22Rv1 (cell line): ENCODE results near the gene NEURL1B.
"Not testable (repeated sequence)": the region's sequence is repeated elsewhere in the genome, so short reads cannot be mapped to it uniquely, and the experiment has no call there.

Experiments used
- H3K27ac ChIP-seq: fragments of 450-650 bp; 2 replicates; pipeline ENCODE4 v1.5.1; 2017
- CTCF ChIP-seq: fragments of 450-650 bp; IDR thresholded peaks from 2 replicates; pipeline ENCODE4 v1.5.1; 2017; ENCODE audit warnings: mild to moderate bottlenecking
- ZFX ChIP-seq: fragments of 450-650 bp; IDR thresholded peaks from 2 replicates; pipeline ENCODE4 v1.6.1; 2017; ENCODE audit warnings: antibody characterized with exemption, borderline replicate concordance

The NEURL1B gene

GRCh38 chr5:172595596-172596455 lies 45.2 kb upstream of the NEURL1B start:
- H3K27ac ChIP-seq: no peak overlapping the region
- TF ChIP-seq CTCF: no peak
- TF ChIP-seq ZFX: no peak

- H3K27ac ChIP-seq: no peak overlapping the region
- TF ChIP-seq ZFX (no peak), CTCF (no peak)
Observed at GRCh38 chr5:172596638-172597231, 44.3 kb upstream of the NEURL1B start.

- TF ChIP-seq ZFX: no peak
- no peak for TF ChIP-seq CTCF
- H3K27ac ChIP-seq: no peak overlapping the region
Observed at GRCh38 chr5:172597755-172598155, 43.3 kb upstream of the NEURL1B start.

- TF ChIP-seq ZFX (no peak), CTCF (no peak)
- H3K27ac ChIP-seq: no peak overlapping the region
Observed at GRCh38 chr5:172598251-172599203, 42.5 kb upstream of the NEURL1B start.

GRCh38 chr5:172599204-172599567 lies 41.9 kb upstream of the NEURL1B start:
- TF ChIP-seq CTCF (no peak), ZFX (no peak)
- no peak overlapping the region for H3K27ac ChIP-seq

- TF ChIP-seq ZFX (no peak), CTCF (no peak)
- H3K27ac ChIP-seq: no peak overlapping the region
Observed at GRCh38 chr5:172600571-172600970, 40.5 kb upstream of the NEURL1B start.

GRCh38 chr5:172601576-172601975 lies 39.5 kb upstream of the NEURL1B start:
- not testable (repeated sequence) for H3K27ac ChIP-seq
